Hepatocyte (in vitro differentiated cells): ENCODE measurements around the gene PDZRN4. TPM values are rescaled to one million over a fixed set of nuclear protein-coding genes. Genes with fewer than 3 reads are reported as not detected.

Experiments
- DNase-seq: peaks from one replicate; pipeline ENCODE4 v3.0.0-alpha.2; 2016; ENCODE audit warnings: low spot score
- H2AFZ ChIP-seq: fragments of 200-600 bp; sonication (generic); 2 replicates; pipeline ENCODE4 v1.6.0; 2016; ENCODE audit warnings: antibody characterized with exemption, mild to moderate bottlenecking
- H3K27ac ChIP-seq: fragments of 200-600 bp; sonication (generic); 2 replicates; pipeline ENCODE4 v1.5.1; 2016; ENCODE audit warnings: mild to moderate bottlenecking
- H3K27me3 ChIP-seq: fragments of 200-600 bp; sonication (generic); 2 replicates; pipeline ENCODE4 v1.6.1; 2016
- H3K36me3 ChIP-seq: fragments of 200-600 bp; sonication (generic); replicated peaks from 2 replicates; pipeline ENCODE4 v1.5.1; 2016; ENCODE audit warnings: low read depth; ENCODE audit not compliant: insufficient read depth
- H3K4me1 ChIP-seq: fragments of 200-600 bp; sonication (generic); 2 replicates; pipeline ENCODE4 v1.5.1; 2016; ENCODE audit warnings: mild to moderate bottlenecking, moderate library complexity; ENCODE audit not compliant: insufficient read depth
- H3K4me2 ChIP-seq: fragments of 200-600 bp; sonication (generic); 2 replicates; pipeline ENCODE4 v1.6.0; 2016
- H3K4me3 ChIP-seq: fragments of 200-600 bp; sonication (generic); 2 replicates; pipeline ENCODE4 v1.5.1; 2016; ENCODE audit warnings: mild to moderate bottlenecking
- H3K79me2 ChIP-seq: fragments of 200-600 bp; sonication (generic); 2 replicates; pipeline ENCODE4 v1.6.0; 2017; ENCODE audit warnings: mild to moderate bottlenecking
- H3K9me2 ChIP-seq: fragments of 200-600 bp; sonication (generic); replicated peaks from 2 replicates; pipeline ENCODE4 v1.6.0; 2017; ENCODE audit warnings: mild to moderate bottlenecking; ENCODE audit not compliant: insufficient read depth
- H3K9me3 ChIP-seq: fragments of 200-600 bp; sonication (generic); 2 replicates; pipeline ENCODE4 v1.5.1; 2016; ENCODE audit warnings: low read depth, mild to moderate bottlenecking
- H4K20me1 ChIP-seq: fragments of 200-600 bp; sonication (generic); 2 replicates; pipeline ENCODE4 v1.6.0; 2016; ENCODE audit warnings: mild to moderate bottlenecking; ENCODE audit not compliant: insufficient read depth, poor library complexity, severe bottlenecking
- EZH2 ChIP-seq: fragments of 200-600 bp; sonication (generic); IDR thresholded peaks from 2 replicates; pipeline ENCODE4 v1.6.1; 2016; ENCODE audit warnings: antibody characterized with exemption, mild to moderate bottlenecking, borderline replicate concordance
- EZH2phosphoT487 ChIP-seq: fragments of 200-600 bp; sonication (generic); IDR thresholded peaks from one replicate; pipeline ENCODE4 v1.6.1; 2018; ENCODE audit warnings: antibody characterized with exemption, mild to moderate bottlenecking, low read depth, moderate library complexity; ENCODE audit not compliant: unreplicated experiment, severe bottlenecking
- WGBS: methylation state at CpG from one replicate; pipeline ENCODE4 v1.1.6; 2016; ENCODE audit warnings: low lambda C conversion rate; ENCODE audit errors: missing lambda C conversion rate; 5-methylcytosine and 5-hydroxymethylcytosine counted together
- polyA plus RNA-seq: library from polyadenylated mRNA; unstranded; fragments of >200 nt; fragmentation: Nextera tagmentation; extraction: Ambion mirVana; gene quantifications from 2 replicates; pipeline ENCODE4 v1.2.1, GENCODE V29; 2016
- total RNA-seq: library from RNA; depleted of rRNA; stranded (reverse); fragments of >200 nt; gene quantifications from 2 replicates; pipeline ENCODE4 v1.2.3, GENCODE V29; 2014
- TF ChIP-seq, protein P1 (sequence below): fragments of 200-600 bp; sonication (generic); IDR thresholded peaks from 2 replicates; pipeline ENCODE4 v1.5.1; 2016; ENCODE audit warnings: antibody characterized with exemption, mild to moderate bottlenecking; ENCODE audit not compliant: poor library complexity

The PDZRN4 gene
- total and polyA plus RNA-seq, 2 experiments from 2014 or later: 2.2 to 2.3 TPM

GRCh38 chr12:41334390-41334789, 146.3 kb downstream of the PDZRN4 start:
- H3K27me3 ChIP-seq: no peaks in the 10 kb centered on the region
- no peak overlapping the region for H3K27ac ChIP-seq
- H3K4me3 ChIP-seq: no peak overlapping the region
- 23% methylated on average over 1 of the region's 1 CpG for WGBS
- H3K9me2 ChIP-seq: no peaks in the 10 kb centered on the region
- DNase-seq: no peak
- H2AFZ ChIP-seq: no peak overlapping the region
- no peaks in the 10 kb centered on the region for H3K36me3 ChIP-seq
- no peaks in the 10 kb centered on the region for H4K20me1 ChIP-seq
- H3K9me3 ChIP-seq: no peaks in the 10 kb centered on the region
- no peak overlapping the region for H3K4me2 ChIP-seq
- no peaks in the 10 kb centered on the region for H3K4me1 ChIP-seq
- no peak for TF ChIP-seq EZH2phosphoT487
- TF ChIP-seq, protein P1, sequence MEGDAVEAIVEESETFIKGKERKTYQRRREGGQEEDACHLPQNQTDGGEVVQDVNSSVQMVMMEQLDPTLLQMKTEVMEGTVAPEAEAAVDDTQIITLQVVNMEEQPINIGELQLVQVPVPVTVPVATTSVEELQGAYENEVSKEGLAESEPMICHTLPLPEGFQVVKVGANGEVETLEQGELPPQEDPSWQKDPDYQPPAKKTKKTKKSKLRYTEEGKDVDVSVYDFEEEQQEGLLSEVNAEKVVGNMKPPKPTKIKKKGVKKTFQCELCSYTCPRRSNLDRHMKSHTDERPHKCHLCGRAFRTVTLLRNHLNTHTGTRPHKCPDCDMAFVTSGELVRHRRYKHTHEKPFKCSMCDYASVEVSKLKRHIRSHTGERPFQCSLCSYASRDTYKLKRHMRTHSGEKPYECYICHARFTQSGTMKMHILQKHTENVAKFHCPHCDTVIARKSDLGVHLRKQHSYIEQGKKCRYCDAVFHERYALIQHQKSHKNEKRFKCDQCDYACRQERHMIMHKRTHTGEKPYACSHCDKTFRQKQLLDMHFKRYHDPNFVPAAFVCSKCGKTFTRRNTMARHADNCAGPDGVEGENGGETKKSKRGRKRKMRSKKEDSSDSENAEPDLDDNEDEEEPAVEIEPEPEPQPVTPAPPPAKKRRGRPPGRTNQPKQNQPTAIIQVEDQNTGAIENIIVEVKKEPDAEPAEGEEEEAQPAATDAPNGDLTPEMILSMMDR: no peak
- no peak for TF ChIP-seq EZH2
- no peaks in the 10 kb centered on the region for H3K79me2 ChIP-seq

DNA sequence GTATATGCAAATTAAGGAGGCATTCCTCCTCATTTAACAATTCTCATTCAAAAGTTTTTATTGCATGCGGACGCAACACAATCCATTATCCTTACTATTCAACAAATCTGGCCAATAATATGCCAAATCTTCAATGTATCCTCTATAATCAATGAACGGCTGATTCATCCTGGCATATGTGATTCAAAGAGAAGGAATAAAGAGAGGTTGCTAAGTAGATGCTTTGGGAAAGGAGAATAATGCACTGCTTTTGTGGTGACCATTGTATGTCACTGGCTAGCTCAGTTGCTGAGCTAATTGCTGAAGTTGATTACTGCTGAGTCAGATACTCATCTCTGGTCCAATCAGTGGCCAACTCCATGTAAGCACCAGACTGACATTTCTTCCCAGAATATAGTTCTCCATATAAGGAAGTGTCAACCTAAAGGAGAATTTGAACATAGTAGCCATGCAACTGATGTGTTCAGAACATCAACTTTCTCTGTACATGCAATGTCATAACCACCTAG, 148.0 kb downstream of the PDZRN4 start:
- no peak overlapping the region for H2AFZ ChIP-seq
- TF ChIP-seq, protein P1: no peak
- TF ChIP-seq EZH2phosphoT487 (no peak), EZH2 (no peak)
- H3K4me3 ChIP-seq: no peak overlapping the region
- no peaks in the 10 kb centered on the region for H3K36me3 ChIP-seq
- no peaks in the 10 kb centered on the region for H3K79me2 ChIP-seq
- H3K9me2 ChIP-seq: no peaks in the 10 kb centered on the region
- no peaks in the 10 kb centered on the region for H3K9me3 ChIP-seq
- H3K27me3 ChIP-seq: no peaks in the 10 kb centered on the region
- no peak overlapping the region for H3K27ac ChIP-seq
- no peak for DNase-seq
- H3K4me1 ChIP-seq: no peaks in the 10 kb centered on the region
- no peak overlapping the region for H3K4me2 ChIP-seq
- H4K20me1 ChIP-seq: no peaks in the 10 kb centered on the region
- 75% methylated on average over 3 of the region's 3 CpGs for WGBS

- H3K4me1 ChIP-seq: no peaks in the 10 kb centered on the region
- no peaks in the 10 kb centered on the region for H3K36me3 ChIP-seq
- no peaks in the 10 kb centered on the region for H3K79me2 ChIP-seq
- no peak overlapping the region for H3K4me3 ChIP-seq
- no peak overlapping the region for H2AFZ ChIP-seq
- no peak overlapping the region for H3K27ac ChIP-seq
- H3K27me3 ChIP-seq: no peaks in the 10 kb centered on the region
- no peak overlapping the region for H3K4me2 ChIP-seq
- H3K9me2 ChIP-seq: no peaks in the 10 kb centered on the region
- no peaks in the 10 kb centered on the region for H4K20me1 ChIP-seq
- no peak for TF ChIP-seq EZH2
- no peak for TF ChIP-seq EZH2phosphoT487
- TF ChIP-seq, protein P1: no peak
- DNase-seq: no peak
- H3K9me3 ChIP-seq: no peaks in the 10 kb centered on the region
These were observed 151.7 kb downstream of the PDZRN4 start for GRCh38 chr12:41339784-41340183.
